IPS-11a (cell line): Measurements from ENCODE around the gene SYTL4.

Experiments used
- H3K4me3 ChIP-seq: one replicate; pipeline ENCODE4 v1.5.1; 2013; ENCODE audit warnings: low read depth, low read length, control low read depth

SYTL4 gene

GRCh38 chrX:100649550-100650356 lies 82.2 kb downstream of the SYTL4 start:
- H3K4me3 ChIP-seq: no peak overlapping the region

GRCh38 chrX:100648458-100649417 lies 83.2 kb downstream of the SYTL4 start:
- no peak overlapping the region for H3K4me3 ChIP-seq

DNA sequence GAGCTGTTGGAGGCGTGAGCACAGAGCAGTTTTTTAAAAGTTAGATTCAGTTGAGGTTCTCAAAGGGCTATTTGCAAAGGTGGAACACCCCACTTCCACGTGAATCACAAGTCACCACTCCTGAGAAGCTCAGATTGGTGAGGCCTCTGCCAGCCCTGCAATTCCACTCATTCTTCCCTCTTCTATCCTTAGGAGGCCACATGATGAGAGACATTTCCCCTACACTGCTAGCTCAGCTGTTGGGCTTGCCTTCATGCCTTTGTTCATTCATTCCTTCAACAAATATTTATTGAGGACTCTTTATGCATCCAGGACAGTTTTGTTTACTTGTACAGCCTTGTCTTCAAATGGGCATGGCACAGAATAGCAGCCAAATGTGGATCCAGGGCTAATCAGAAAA lies 84.2 kb downstream of the SYTL4 start:
- no peak overlapping the region for H3K4me3 ChIP-seq

- H3K4me3 ChIP-seq: no peak overlapping the region
These were observed 84.8 kb downstream of the SYTL4 start for GRCh38 chrX:100647095-100647494.

DNA sequence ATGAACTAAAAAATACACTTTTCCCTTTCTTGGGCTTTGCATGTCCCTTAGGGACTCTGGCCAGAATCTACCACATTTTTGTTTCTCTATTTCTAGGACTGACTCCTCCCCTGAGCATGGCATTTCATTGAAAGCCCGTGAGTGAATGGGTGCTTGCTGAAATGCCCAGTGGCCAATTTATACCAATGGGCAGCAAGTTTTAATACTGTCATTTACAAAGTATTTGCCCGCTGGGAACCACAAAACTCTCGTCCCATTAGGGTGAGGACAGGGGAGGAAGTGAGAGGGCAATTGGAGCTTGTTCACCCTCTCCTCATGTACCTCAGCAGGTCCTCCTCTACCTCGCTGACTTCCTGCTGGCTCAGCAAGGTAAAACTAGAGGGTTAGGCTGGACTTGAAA lies 86.8 kb downstream of the SYTL4 start:
- H3K4me3 ChIP-seq: no peak overlapping the region

GRCh38 chrX:100643956-100644860 lies 87.7 kb downstream of the SYTL4 start, which contains the start of gene SRPX2:
TSS of gene SRPX2 (plus strand) at chrX:100644199. CDS start at chrX:100646323, 2,124 bp downstream.
- no peak within 1 kb of the TSS for H3K4me3 ChIP-seq

DNA sequence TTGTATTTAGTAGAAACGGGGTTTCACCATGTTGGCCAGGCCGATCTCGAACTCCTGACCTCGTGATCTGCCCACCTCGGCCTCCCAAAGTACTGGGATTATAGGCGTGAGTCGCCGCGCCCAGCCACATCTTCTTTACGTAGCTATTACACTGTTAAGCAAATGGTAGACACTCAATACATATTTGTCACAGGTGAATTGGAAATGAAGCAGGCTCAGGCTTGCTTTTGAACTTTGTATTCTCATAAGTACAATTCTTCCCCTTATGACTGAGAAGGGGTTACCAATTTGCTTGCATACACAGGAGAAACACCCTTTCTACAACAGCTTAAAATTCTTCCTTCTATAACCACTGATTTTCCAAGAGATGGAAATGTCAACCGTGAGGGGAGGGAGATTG lies 88.7 kb downstream of the SYTL4 start:
- H3K4me3 ChIP-seq: no peak overlapping the region

DNA sequence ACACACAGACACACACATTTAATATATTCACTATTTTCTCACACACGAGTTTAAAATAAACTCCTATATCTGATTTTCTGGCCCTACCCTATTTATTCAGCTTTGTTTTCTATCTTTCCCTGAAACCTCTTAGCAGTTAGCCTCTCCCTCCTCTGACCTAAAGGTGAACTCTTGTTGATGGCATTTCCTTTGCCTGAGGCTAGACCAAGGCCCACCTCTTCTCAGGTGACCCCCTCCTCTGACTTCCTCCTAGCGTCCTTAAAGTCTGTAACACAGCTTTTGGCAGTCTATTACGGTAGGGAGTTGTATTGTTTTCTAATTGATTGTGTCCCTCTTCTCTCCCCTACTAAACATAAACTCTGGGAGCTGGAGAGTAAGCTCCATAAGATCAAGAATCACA lies 89.6 kb downstream of the SYTL4 start:
- no peak overlapping the region for H3K4me3 ChIP-seq

GRCh38 chrX:100636321-100636991 lies 95.5 kb downstream of the SYTL4 start, which contains the start of gene TSPAN6:
TSS of gene TSPAN6 (minus strand) at chrX:100636806. CDS start at chrX:100636694, 112 bp downstream.
- H3K4me3 ChIP-seq: peak within 1 kb of the TSS; percentile 57

GRCh38 chrX:100635989-100636320 lies 96.0 kb downstream of the SYTL4 start:
- peak overlapping the region; percentile 57 for H3K4me3 ChIP-seq

DNA sequence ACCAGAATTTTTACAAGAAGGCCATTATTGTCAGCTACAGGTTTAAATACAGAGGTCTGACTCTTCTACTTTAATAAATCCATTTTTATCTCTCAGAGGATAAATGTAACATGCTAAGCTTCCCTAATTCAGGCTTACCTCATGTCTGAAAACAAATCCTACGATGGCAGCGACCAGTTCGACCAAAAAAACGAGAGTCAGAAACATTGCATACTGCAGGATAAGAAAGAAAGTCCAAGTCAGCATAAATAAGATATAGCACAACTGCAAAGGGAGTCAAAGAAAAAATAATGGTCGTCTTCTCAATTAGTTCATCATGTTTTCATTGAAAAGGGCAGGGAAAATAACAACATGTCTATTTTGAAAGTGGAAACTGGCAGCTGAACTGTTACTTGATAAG lies 96.9 kb downstream of the SYTL4 start:
- H3K4me3 ChIP-seq: no peak overlapping the region

GRCh38 chrX:100625985-100626491 lies 105.9 kb downstream of the SYTL4 start:
- no peak overlapping the region for H3K4me3 ChIP-seq
